ENCODE data around the gene MOV10L1. TPM values are rescaled to one million over a fixed set of nuclear protein-coding genes. Genes with fewer than 3 reads are reported as not detected.

Gene MOV10L1
- total RNA-seq, 2 experiments from 2014 or later = not detected

GRCh38 chr22:50211147-50211546 lies 121.3 kb downstream of the MOV10L1 start:
- H3K4me3 Mint-ChIP-seq = no peak overlapping the region
- Histone ChIP-seq H3K9me3 (ENCODE audit: control insufficient read depth in 1 of 2, insufficient read depth in 1 of 2, low read length in 2 of 2) (no peaks in the 10 kb centered on the region), H3K36me3 (ENCODE audit: insufficient read depth, low read length) (peaks cover 71% of the 10 kb centered on the region), H3K4me1 (ENCODE audit: insufficient read depth, low read length) (peaks cover 20% of the 10 kb centered on the region), H3K27ac (ENCODE audit: low read depth in 1 of 2, low read length in 2 of 2) (no peak overlapping the region), H3K27me3 (ENCODE audit: control insufficient read depth in 1 of 2, insufficient read depth in 2 of 2, low read length in 2 of 2) (no peaks in the 10 kb centered on the region), H3K4me3 (ENCODE audit: low read length) (no peak overlapping the region)
- TF ChIP-seq, protein P1, sequence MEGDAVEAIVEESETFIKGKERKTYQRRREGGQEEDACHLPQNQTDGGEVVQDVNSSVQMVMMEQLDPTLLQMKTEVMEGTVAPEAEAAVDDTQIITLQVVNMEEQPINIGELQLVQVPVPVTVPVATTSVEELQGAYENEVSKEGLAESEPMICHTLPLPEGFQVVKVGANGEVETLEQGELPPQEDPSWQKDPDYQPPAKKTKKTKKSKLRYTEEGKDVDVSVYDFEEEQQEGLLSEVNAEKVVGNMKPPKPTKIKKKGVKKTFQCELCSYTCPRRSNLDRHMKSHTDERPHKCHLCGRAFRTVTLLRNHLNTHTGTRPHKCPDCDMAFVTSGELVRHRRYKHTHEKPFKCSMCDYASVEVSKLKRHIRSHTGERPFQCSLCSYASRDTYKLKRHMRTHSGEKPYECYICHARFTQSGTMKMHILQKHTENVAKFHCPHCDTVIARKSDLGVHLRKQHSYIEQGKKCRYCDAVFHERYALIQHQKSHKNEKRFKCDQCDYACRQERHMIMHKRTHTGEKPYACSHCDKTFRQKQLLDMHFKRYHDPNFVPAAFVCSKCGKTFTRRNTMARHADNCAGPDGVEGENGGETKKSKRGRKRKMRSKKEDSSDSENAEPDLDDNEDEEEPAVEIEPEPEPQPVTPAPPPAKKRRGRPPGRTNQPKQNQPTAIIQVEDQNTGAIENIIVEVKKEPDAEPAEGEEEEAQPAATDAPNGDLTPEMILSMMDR (IDR thresholded peaks at IDR 0.05) = no peak
- H3K4me1 Mint-ChIP-seq (ENCODE audit: low read depth) = peaks cover 21% of the 10 kb centered on the region
- intact Hi-C loops (cut with DNase I, micrococcal nuclease) = no loop called here
- no peaks in the 10 kb centered on the region for H3K27me3 Mint-ChIP-seq
- H3K27ac Mint-ChIP-seq = no peak overlapping the region
- no peaks in the 10 kb centered on the region for H3K9me3 Mint-ChIP-seq
- POLR2A ChIA-PET = interaction anchor here (1.2 kb wide), 1 partner anchor 33 kb away, joined by 5 read pairs; the partner anchor contains the start of gene TUBGCP6
- peaks cover 61% of the 10 kb centered on the region for H3K36me3 Mint-ChIP-seq (ENCODE audit: low read depth)
- ATAC-seq (ENCODE audit: poor library complexity) = no peak
- no peak for DNase-seq
- CTCF ChIA-PET = interaction anchor here (1.4 kb wide), 1 partner anchor 62 kb away, joined by 6 read pairs; no protein-coding TSS in a partner anchor

Other genes starting within 250 kb of the MOV10L1 start
- gene ZBED4, start 236.2 kb upstream of the MOV10L1 start, total RNA-seq = 10 to 100 TPM; 14.8 to 15.0 TPM
- 10 to 100 TPM; 13.5 to 14.6 TPM for gene ALG12, start 171.6 kb upstream of the MOV10L1 start, total RNA-seq
- gene CRELD2, start 171.4 kb upstream of the MOV10L1 start, total RNA-seq = 10 to 100 TPM; 21.2 to 23.3 TPM
- gene PIM3, start 129.2 kb upstream of the MOV10L1 start, total RNA-seq = 100 to 1,000 TPM; 224 to 230 TPM
- gene IL17REL, start 77.2 kb upstream of the MOV10L1 start, total RNA-seq = not detected
- not detected for gene TTLL8, start 31.7 kb upstream of the MOV10L1 start, total RNA-seq
- gene MLC1, start 4.6 kb upstream of the MOV10L1 start, total RNA-seq = under 1 TPM in 1 of 2 experiments, not detected in 1; 0.16 TPM
- under 1 TPM; 0.11 to 0.16 TPM for gene PANX2, start 80.7 kb downstream of the MOV10L1 start, total RNA-seq
- gene TRABD, start 95.9 kb downstream of the MOV10L1 start, total RNA-seq = 100 to 1,000 TPM; 184 to 193 TPM
- gene SELENOO, start 111.0 kb downstream of the MOV10L1 start, total RNA-seq = 10 to 100 TPM; 26.0 to 26.1 TPM
- gene TUBGCP6, start 155.0 kb downstream of the MOV10L1 start, total RNA-seq = 100 to 1,000 TPM; 124 to 126 TPM
- gene HDAC10, start 161.3 kb downstream of the MOV10L1 start, total RNA-seq = 10 to 100 TPM; 87.3 to 88.7 TPM
- 1 to 10 TPM; 1.2 to 1.3 TPM for gene MAPK12, start 171.7 kb downstream of the MOV10L1 start, total RNA-seq
- 1 to 10 TPM; 4.2 to 4.9 TPM for gene MAPK11, start 180.4 kb downstream of the MOV10L1 start, total RNA-seq
- gene PLXNB2, start 217.6 kb downstream of the MOV10L1 start, total RNA-seq = 1 to 10 TPM; 2.8 to 3.9 TPM
- 1 to 10 TPM; 1.8 to 1.9 TPM for gene DENND6B, start 237.0 kb downstream of the MOV10L1 start, total RNA-seq